Testis (tissue), 3 donors: ENCODE measurements around the gene PRR5L. TPM values are rescaled to one million over a fixed set of nuclear protein-coding genes. Genes with fewer than 3 reads are reported as not detected.

Experiments
- DNase-seq: peaks from one replicate; pipeline ENCODE4 v3.0.0-alpha.2; 2019
- H3K27ac ChIP-seq, 2 donors: fragments of 200-600 bp; sonication (generic); one replicate each; pipeline ENCODE4 v1.5.1; 2019
- H3K27me3 ChIP-seq: fragments of 200-600 bp; sonication (generic); one replicate; pipeline ENCODE4 v1.5.1; 2019
- H3K36me3 ChIP-seq: fragments of 200-600 bp; sonication (generic); one replicate; pipeline ENCODE4 v1.5.1; 2017; ENCODE audit warnings: low read depth; ENCODE audit errors: missing control alignments
- H3K4me1 ChIP-seq: fragments of 200-600 bp; sonication (generic); one replicate; pipeline ENCODE4 v1.5.1; 2019
- H3K4me3 ChIP-seq, 2 donors: fragments of 200-600 bp; sonication (generic); one replicate each; pipeline ENCODE4 v1.5.1; 2017 to 2019
- H3K9me3 ChIP-seq: fragments of 200-600 bp; sonication (generic); one replicate; pipeline ENCODE4 v1.5.1; 2017
- POLR2A ChIP-seq: fragments of 450-650 bp; IDR thresholded peaks from one replicate; pipeline ENCODE4 v1.6.1; 2017; ENCODE audit warnings: antibody characterized with exemption, mild to moderate bottlenecking, moderate library complexity
- WGBS, 2 donors: methylation state at CpG; one replicate each; pipeline ENCODE4 v1.1.5; 2018; 5-methylcytosine and 5-hydroxymethylcytosine counted together
- intact Hi-C: fragments of 100-400 bp; cut with DNase I; formaldehyde crosslinking; loops from one replicate; pipeline ENCODE4 v1.15.1; 2023; ENCODE audit warnings: low total_unique reads
- polyA plus RNA-seq: library from polyadenylated mRNA; stranded (reverse); fragments of 350-450 nt; fragmentation: Illumina TruSeq; extraction: RNeasy Lipid Tissue Mini Kit (QIAGEN cat#74804); gene quantifications from one replicate; pipeline ENCODE4 v1.2.3, GENCODE V29; 2014; ENCODE audit warnings: low read depth, low replicate concordance; ENCODE audit not compliant: insufficient read depth
- total RNA-seq, 2 donors: library from RNA; depleted of rRNA; stranded (reverse); fragments of >200 nt; gene quantifications; one replicate each; pipeline ENCODE4 v1.2.3, GENCODE V29; 2016
- TF ChIP-seq, protein P1 (sequence below), 3 experiments: fragments of 450-650 bp in 2 of 3; fragments of 200-600 bp in 1 of 3; sonication (generic) in 1 of 3; IDR thresholded peaks; one replicate each; pipeline ENCODE4 v1.5.1; 2016 to 2019; ENCODE audit warnings: antibody characterized with exemption in 3 of 3, mild to moderate bottlenecking in 2 of 3, moderate library complexity in 1 of 3

PRR5L gene
- total and polyA plus RNA-seq, 3 donors from 2014 or later, result 8.1 to 15.4 (median 14.7) TPM

DNA sequence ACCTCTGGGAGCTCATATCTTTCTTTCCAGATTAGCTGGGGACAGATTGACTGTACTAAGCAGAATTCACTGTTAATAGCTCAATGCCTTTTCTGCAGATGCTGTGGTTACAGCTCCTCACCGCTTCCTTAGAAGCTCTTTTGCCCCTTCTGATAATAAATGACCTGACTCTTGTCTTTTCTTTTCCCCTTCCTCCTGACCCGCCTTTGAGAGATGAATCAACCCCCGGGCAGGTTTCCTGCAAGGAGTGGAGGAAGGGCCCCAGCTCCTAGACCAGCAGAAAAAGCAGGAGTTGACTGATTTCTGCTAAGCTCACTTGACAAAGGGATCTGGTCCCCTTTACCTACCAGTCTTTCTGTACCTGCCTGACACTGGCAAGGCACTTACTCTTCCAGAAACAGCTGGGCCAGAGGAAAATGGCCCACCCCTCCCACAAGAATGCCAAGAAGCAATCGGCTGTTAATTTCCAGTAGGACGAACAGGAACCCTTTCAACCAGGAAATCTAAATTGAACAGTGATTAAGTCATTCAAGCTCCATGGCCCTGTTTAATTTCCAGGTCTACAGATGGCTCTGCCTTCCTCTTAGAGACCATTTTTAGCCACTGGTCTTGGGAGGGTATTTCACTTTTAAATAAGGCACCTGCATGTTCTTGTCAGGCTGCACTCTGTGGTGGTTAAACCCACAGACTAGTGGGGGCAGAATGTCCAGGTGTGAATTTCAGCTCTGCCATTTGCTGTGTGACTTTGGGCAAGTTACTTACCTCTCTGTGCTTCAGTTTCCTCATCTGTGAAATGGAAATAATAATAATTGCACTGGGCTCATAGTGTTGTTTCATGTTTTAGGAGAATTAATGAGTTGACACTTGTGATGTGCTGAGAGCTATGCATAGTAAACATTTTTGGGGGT lies 67.5 kb downstream of the PRR5L start:
- Histone ChIP-seq H3K9me3 (no peaks in the 10 kb centered on the region), H3K36me3 (no peaks in the 10 kb centered on the region), H3K27me3 (no peaks in the 10 kb centered on the region), H3K4me1 (no peaks in the 10 kb centered on the region), H3K4me3 (no peak overlapping the region), H3K27ac (no peak overlapping the region)
- TF ChIP-seq, protein P1, sequence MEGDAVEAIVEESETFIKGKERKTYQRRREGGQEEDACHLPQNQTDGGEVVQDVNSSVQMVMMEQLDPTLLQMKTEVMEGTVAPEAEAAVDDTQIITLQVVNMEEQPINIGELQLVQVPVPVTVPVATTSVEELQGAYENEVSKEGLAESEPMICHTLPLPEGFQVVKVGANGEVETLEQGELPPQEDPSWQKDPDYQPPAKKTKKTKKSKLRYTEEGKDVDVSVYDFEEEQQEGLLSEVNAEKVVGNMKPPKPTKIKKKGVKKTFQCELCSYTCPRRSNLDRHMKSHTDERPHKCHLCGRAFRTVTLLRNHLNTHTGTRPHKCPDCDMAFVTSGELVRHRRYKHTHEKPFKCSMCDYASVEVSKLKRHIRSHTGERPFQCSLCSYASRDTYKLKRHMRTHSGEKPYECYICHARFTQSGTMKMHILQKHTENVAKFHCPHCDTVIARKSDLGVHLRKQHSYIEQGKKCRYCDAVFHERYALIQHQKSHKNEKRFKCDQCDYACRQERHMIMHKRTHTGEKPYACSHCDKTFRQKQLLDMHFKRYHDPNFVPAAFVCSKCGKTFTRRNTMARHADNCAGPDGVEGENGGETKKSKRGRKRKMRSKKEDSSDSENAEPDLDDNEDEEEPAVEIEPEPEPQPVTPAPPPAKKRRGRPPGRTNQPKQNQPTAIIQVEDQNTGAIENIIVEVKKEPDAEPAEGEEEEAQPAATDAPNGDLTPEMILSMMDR (IDR thresholded peaks at IDR 0.05), result no peak
- no peak for DNase-seq
- intact Hi-C loops, result no loop called here
- 58 to 64% methylated on average over 5 of the region's 5 CpGs for WGBS, 2 donors

DNA sequence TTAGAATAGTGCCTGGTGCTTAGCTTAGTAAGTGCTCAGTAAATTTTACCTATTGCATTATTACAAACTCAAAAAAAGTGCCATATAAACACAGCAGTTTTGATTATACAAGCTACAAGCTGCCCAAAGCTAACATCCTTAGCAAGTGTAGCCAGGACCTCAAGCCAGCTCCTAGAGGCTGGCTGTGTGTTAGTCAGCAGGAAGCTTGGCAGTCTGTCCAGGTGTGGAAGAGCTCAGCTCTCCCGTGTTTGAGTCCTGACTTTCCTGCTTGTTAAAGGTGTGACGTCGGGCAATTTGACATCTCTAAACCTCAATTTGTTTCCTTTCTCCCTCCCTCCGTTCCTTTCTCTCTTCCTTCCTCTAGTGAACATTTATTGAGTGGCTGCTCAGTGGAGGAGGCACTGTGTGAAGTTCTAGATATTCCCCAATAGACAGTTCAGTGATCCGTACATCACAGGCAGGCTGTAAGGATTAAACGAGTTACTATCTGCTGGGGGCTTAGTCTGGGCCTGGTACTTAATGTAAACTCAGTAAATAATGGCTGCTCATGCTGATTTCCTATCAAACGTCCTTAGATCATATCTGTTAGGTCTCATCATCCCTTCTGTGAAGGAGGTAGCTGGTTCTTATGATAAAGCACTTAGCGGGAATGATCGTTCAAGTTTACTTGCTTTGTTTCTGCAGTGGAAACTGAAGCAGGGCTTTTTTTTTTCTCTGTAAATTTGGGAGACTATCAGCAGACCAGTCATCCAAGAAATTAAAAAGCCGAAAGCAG lies 68.7 kb downstream of the PRR5L start:
- no peaks in the 10 kb centered on the region for H3K36me3 ChIP-seq
- intact Hi-C loops, result no loop called here
- no peak for DNase-seq
- H3K4me3 ChIP-seq, result no peak overlapping the region
- no peak overlapping the region for H3K27ac ChIP-seq
- no peaks in the 10 kb centered on the region for H3K4me1 ChIP-seq
- TF ChIP-seq, protein P1 (IDR thresholded peaks at IDR 0.05), result no peak
- no peak for TF ChIP-seq POLR2A
- no peaks in the 10 kb centered on the region for H3K27me3 ChIP-seq
- H3K9me3 ChIP-seq, result no peaks in the 10 kb centered on the region
- WGBS, 2 donors, result 79% methylated on average over 10 of the region's 10 CpGs

DNA sequence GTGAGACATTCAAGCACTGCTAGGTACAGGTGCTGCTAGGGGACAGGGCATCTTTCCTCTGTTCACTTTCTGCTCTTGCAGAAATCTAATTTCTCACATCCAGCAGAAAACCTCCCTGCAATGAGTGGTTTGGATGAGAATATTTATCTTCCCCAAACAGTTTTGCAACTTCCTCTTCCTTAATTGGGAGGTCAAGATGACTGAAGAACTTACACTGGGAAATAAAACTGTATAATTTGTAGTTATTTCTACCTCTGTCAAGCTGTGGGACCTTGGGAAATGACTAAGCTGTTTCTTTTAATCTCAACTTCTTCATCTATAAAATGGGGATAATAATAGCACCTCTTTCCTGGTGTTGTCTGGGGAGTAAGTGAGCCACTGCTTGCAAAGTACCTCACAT lies 69.8 kb downstream of the PRR5L start:
- H3K27ac ChIP-seq, result no peak overlapping the region
- H3K27me3 ChIP-seq, result no peaks in the 10 kb centered on the region
- H3K9me3 ChIP-seq, result no peaks in the 10 kb centered on the region
- no peak overlapping the region for H3K4me3 ChIP-seq
- no peak for TF ChIP-seq POLR2A
- TF ChIP-seq, protein P1 (IDR thresholded peaks at IDR 0.05), result no peak
- no peaks in the 10 kb centered on the region for H3K36me3 ChIP-seq
- no peaks in the 10 kb centered on the region for H3K4me1 ChIP-seq
- intact Hi-C loops, result no loop called here
- no peak for DNase-seq

DNA sequence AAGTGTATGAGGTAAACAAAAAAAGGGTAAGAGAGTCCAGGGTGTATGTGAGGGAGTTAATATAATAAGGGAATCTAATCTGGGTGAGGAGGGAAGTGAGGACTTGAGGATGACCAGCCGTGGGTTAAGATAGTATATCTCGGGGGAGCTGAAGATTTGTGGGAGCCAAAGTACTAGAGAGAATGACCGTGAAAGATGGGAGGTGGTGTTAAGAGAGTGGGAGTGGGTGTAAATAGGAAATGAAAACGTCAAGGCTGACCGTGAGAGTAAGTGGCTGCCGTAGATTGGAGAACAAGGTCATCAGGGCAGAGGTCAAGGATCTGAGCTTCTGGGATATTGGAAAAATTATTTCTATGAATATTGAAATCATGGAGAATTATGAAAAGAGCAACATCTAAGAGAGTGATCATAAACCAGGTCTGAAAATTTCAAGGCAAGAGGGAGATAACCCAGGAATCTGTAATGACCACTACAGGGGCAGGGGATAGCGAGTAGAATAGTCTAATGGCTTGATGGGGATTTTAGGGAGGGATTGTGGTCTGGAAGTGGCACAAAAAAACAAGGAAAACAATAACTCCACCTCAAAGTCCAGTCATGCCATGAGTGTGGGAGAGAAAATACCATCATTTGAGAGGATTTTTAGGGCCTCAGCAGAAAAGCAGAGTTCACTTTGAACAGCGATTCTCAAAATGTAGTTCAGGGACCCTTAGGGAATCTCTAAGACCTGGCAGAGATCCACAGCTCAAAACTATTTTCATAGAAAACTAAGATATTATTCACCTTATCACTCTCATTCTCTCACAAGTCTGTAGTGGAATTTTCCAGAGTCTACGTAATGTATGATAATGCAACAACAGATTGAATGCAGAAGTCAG lies 72.0 kb downstream of the PRR5L start:
- Histone ChIP-seq H3K4me3 (no peak overlapping the region), H3K27ac (no peak overlapping the region), H3K36me3 (no peaks in the 10 kb centered on the region), H3K27me3 (no peaks in the 10 kb centered on the region), H3K9me3 (no peaks in the 10 kb centered on the region), H3K4me1 (no peaks in the 10 kb centered on the region)
- intact Hi-C loops, result no loop called here
- no peak for TF ChIP-seq POLR2A
- TF ChIP-seq, protein P1 (IDR thresholded peaks at IDR 0.05), result no peak
- DNase-seq, result no peak
- 56 to 67% methylated on average over 9 of the region's 9 CpGs for WGBS, 2 donors
